Transverse colon (tissue), 4 donors: ENCODE results near the gene BRPF3. TPM values are rescaled to one million over a fixed set of nuclear protein-coding genes. Genes with fewer than 3 reads are reported as not detected.

Experiments
- DNase-seq: peaks from one replicate; pipeline ENCODE4 v3.0.0-alpha.2; 2019
- H3K27ac ChIP-seq, 4 donors: fragments of 200-600 bp; sonication (generic); 2 replicates each; pipeline ENCODE4 v1.5.1; 2016 to 2018; ENCODE audit warnings: inconsistent platforms in 4 of 4
- H3K27me3 ChIP-seq: fragments of 200-600 bp; sonication (generic); 2 replicates; pipeline ENCODE4 v1.5.1; 2017; ENCODE audit warnings: inconsistent platforms
- H3K36me3 ChIP-seq, 4 donors: fragments of 200-600 bp; sonication (generic); 2 replicates each; pipeline ENCODE4 v1.5.1; 2017 to 2019; ENCODE audit warnings: inconsistent platforms in 4 of 4
- H3K4me1 ChIP-seq, 4 donors: fragments of 200-600 bp; sonication (generic); 2 replicates each; pipeline ENCODE4 v1.5.1; 2017 to 2020; ENCODE audit warnings: inconsistent platforms in 4 of 4
- H3K4me3 ChIP-seq, 4 donors: fragments of 200-600 bp; sonication (generic); 1 replicate in 1 of 4; 2 replicates in 3 of 4; pipeline versions ENCODE4 v1.5.1 to v1.6.1; 2017 to 2019; ENCODE audit warnings: inconsistent platforms in 4 of 4
- H3K9me3 ChIP-seq, 2 donors: fragments of 200-600 bp; sonication (generic); 2 replicates each; pipeline ENCODE4 v1.5.1; 2017 to 2019; ENCODE audit warnings: inconsistent platforms in 2 of 2
- CTCF ChIP-seq, 5 experiments: fragments of 200-600 bp in 3 of 5; fragments of 450-650 bp in 2 of 5; sonication (generic) in 3 of 5; IDR thresholded peaks; 1 replicate in 2 of 5; 2 replicates in 3 of 5; pipeline ENCODE4 v1.5.1; 2016 to 2017; ENCODE audit warnings: antibody characterized with exemption in 5 of 5, inconsistent platforms in 3 of 5, mild to moderate bottlenecking in 2 of 5, moderate library complexity in 1 of 5
- EP300 ChIP-seq: sonication (generic); formaldehyde crosslinking; IDR thresholded peaks from one replicate; pipeline ENCODE4 v1.6.1; 2017; ENCODE audit warnings: antibody characterized with exemption, low read depth
- POLR2A ChIP-seq: fragments of 450-650 bp; IDR thresholded peaks from one replicate; pipeline ENCODE4 v1.6.1; 2016; ENCODE audit warnings: antibody characterized with exemption, mild to moderate bottlenecking, moderate library complexity
- POLR2AphosphoS5 ChIP-seq, 3 donors: sonication (generic); formaldehyde crosslinking; IDR thresholded peaks; one replicate each; pipeline ENCODE4 v1.6.1; 2016; ENCODE audit warnings: antibody characterized with exemption in 3 of 3
- WGBS, 2 donors: methylation state at CpG; one replicate each; pipeline ENCODE4 v1.1.5; 2018; ENCODE audit warnings: low coverage in 1 of 2; 5-methylcytosine and 5-hydroxymethylcytosine counted together
- in situ Hi-C, 4 donors: fragments of 200-750 bp; cut with MboI; loops; one replicate each; pipeline versions ENCODE4 v1.15.0 to v1.15.1; 2017; ENCODE audit warnings: low sequenced_read_pairs in 3 of 4, low pct_ligation_motif_present in 1 of 4, low pct_unique_long_range_greater_than_20kb in 1 of 4
- intact Hi-C: fragments of 100-400 bp; cut with DNase I; formaldehyde crosslinking; loops from one replicate; pipeline ENCODE4 v1.15.1; 2023; ENCODE audit warnings: low total_unique reads
- total RNA-seq, 4 donors: library from RNA; depleted of rRNA; stranded (reverse); fragments of >200 nt; gene quantifications; one replicate each; pipeline ENCODE4 v1.1.0, GENCODE V29; 2016

The BRPF3 gene
- total RNA-seq, 4 donors from 2014 or later, result 74.8 to 209 (median 90.6) TPM

- Histone ChIP-seq H3K4me3 (no peak overlapping the region), H3K4me1 (peaks cover 0 to 13% (median 4%) of the 10 kb centered on the region in 4 donors), H3K27ac (no peak overlapping the region), H3K9me3 (no peaks in the 10 kb centered on the region), H3K27me3 (no peaks in the 10 kb centered on the region), H3K36me3 (no peaks in the 10 kb centered on the region)
- 43 to 48% methylated on average over 1 to 8 of the region's 8 CpGs for WGBS, 2 donors
- intact Hi-C loops (no loop called here), in situ Hi-C loops (no loop called here)
- DNase-seq, result peak; percentile 72
- TF ChIP-seq POLR2A (no peak), CTCF (IDR thresholded peaks at IDR 0.05) (peak in 3 of 5 experiments; percentile 30 to 36 (median 36))
Measured at GRCh38 chr6:36245572-36246061, 49.1 kb downstream of the BRPF3 start.

DNA sequence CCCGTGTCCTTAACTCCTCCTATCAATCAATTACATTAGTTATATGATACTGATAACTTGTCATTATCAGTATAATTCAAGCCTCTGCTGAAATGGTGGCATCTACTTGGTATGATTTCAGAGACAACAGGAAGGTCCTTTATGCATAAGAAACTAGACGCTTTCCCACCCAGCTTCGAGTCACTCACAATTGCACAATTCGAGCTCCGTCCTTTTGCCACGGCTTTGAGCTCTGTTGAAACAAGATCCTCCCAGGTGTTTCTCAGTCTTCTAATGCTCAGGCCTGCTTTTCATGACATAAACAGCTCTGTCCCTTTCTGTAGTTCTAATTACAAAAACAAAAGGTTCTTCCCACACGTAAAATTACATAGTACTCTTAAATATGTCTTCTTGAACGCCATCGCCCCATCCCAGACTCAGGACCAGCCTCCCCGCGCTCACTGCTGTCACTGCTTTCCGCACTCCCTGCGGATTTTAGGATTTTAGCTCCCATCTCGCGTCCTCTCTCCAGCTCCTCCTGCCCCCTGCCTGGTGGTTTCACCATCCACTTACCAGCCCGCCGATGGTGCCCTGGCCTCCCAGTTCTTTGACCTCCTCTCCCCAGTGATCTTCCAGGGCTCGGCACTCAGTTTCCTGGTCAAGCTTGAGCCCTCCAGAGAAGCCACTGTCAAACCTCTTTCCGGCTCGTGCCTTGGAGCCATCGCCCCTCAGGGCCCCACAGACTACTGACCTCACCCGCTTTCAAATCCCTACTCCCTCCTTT is 50.1 kb downstream of the BRPF3 start:
- H3K27ac ChIP-seq, result no peak overlapping the region
- DNase-seq, result no peak
- intact Hi-C loops, result no loop called here
- 83 to 90% methylated on average over 9 to 22 of the region's 22 CpGs for WGBS, 2 donors
- in situ Hi-C loops, result no loop called here
- H3K4me3 ChIP-seq, result no peak overlapping the region
- no peak for TF ChIP-seq POLR2AphosphoS5 (IDR thresholded peaks at IDR 0.05)
- TF ChIP-seq CTCF (IDR thresholded peaks at IDR 0.05), result no peak
- no peak for TF ChIP-seq EP300
- TF ChIP-seq POLR2A, result no peak
- peaks cover 0 to 13% (median 4%) of the 10 kb centered on the region in 4 donors for H3K4me1 ChIP-seq
- no peaks in the 10 kb centered on the region for H3K36me3 ChIP-seq
- no peaks in the 10 kb centered on the region for H3K27me3 ChIP-seq
- no peaks in the 10 kb centered on the region for H3K9me3 ChIP-seq

- 67% methylated on average over 6 of the region's 6 CpGs; no CpG with 5 or more reads in 1 of the 2 donors for WGBS, 2 donors
- H3K4me1 ChIP-seq, result peaks cover 0 to 13% (median 4%) of the 10 kb centered on the region in 4 donors
- no peaks in the 10 kb centered on the region for H3K9me3 ChIP-seq
- no peak overlapping the region for H3K27ac ChIP-seq
- in situ Hi-C loops, result no loop called here
- no peak for DNase-seq
- H3K4me3 ChIP-seq, result no peak overlapping the region
- TF ChIP-seq POLR2AphosphoS5 (IDR thresholded peaks at IDR 0.05) (no peak), EP300 (no peak), CTCF (IDR thresholded peaks at IDR 0.05) (no peak), POLR2A (no peak)
- intact Hi-C loops, result no loop called here
- H3K36me3 ChIP-seq, result no peaks in the 10 kb centered on the region
- no peaks in the 10 kb centered on the region for H3K27me3 ChIP-seq
Measured at GRCh38 chr6:36247693-36248092, 51.1 kb downstream of the BRPF3 start.

DNA sequence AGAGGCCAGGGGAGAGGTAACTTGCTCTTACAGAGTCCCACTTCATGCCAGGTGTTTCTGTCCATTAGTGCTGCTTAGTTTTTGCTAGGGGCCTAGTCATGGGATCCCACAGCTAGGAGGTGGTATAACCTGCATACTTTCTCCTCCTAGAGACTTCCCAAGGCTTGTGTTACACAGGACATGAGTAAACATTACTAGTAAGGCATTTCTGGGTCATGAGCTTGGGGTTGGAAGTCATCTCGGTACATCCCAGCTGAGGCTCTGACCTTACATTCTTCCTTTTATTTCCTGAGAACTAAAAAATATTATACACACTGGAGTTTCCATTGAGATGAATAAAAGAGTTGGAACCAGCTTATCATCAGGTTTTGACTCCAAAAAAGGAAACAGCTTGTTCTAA is 52.4 kb downstream of the BRPF3 start:
- Histone ChIP-seq H3K4me1 (peaks cover 0 to 13% (median 4%) of the 10 kb centered on the region in 4 donors), H3K27ac (no peak overlapping the region), H3K4me3 (no peak overlapping the region), H3K36me3 (no peaks in the 10 kb centered on the region), H3K9me3 (no peaks in the 10 kb centered on the region), H3K27me3 (no peaks in the 10 kb centered on the region)
- 70 to 85% methylated on average over 1 of the region's 1 CpG for WGBS, 2 donors
- DNase-seq, result no peak
- intact Hi-C loops, result no loop called here
- TF ChIP-seq POLR2A (no peak), CTCF (IDR thresholded peaks at IDR 0.05) (no peak), POLR2AphosphoS5 (IDR thresholded peaks at IDR 0.05) (no peak), EP300 (no peak)
- in situ Hi-C loops, result no loop called here
